ENCODE results near the gene RPS6KA4.

RPS6KA4 gene

GRCh38 chr11:64344787-64345186, 14.2 kb upstream of the RPS6KA4 start:
- in situ Hi-C loops (cut with MboI; ENCODE audit: low sequenced_read_pairs) = no loop called here

GRCh38 chr11:64347193-64347867, 11.6 kb upstream of the RPS6KA4 start:
- in situ Hi-C loops (cut with MboI; ENCODE audit: low sequenced_read_pairs) = no loop called here

- in situ Hi-C loops (cut with MboI; ENCODE audit: low sequenced_read_pairs) = no loop called here
Measured at GRCh38 chr11:64348383-64349024, 10.5 kb upstream of the RPS6KA4 start.

- in situ Hi-C loops (cut with MboI; ENCODE audit: low sequenced_read_pairs) = no loop called here
Measured at GRCh38 chr11:64349025-64349387, 10.0 kb upstream of the RPS6KA4 start.

GRCh38 chr11:64349404-64349803, 9.6 kb upstream of the RPS6KA4 start:
- in situ Hi-C loops (cut with MboI; ENCODE audit: low sequenced_read_pairs) = no loop called here

- in situ Hi-C loops (cut with MboI; ENCODE audit: low sequenced_read_pairs) = no loop called here
Measured at GRCh38 chr11:64351136-64351631, 7.8 kb upstream of the RPS6KA4 start.

GRCh38 chr11:64352099-64352994, 6.6 kb upstream of the RPS6KA4 start:
- in situ Hi-C loops (cut with MboI; ENCODE audit: low sequenced_read_pairs) = no loop called here

- in situ Hi-C loops (cut with MboI; ENCODE audit: low sequenced_read_pairs) = no loop called here
Measured at GRCh38 chr11:64352995-64353714, 5.8 kb upstream of the RPS6KA4 start.

GRCh38 chr11:64353715-64354506, 5.1 kb upstream of the RPS6KA4 start:
- in situ Hi-C loops (cut with MboI; ENCODE audit: low sequenced_read_pairs) = no loop called here

- in situ Hi-C loops (cut with MboI; ENCODE audit: low sequenced_read_pairs) = no loop called here
Measured at GRCh38 chr11:64355078-64355940, 3.7 kb upstream of the RPS6KA4 start.

GRCh38 chr11:64356498-64357411, 2.2 kb upstream of the RPS6KA4 start:
- in situ Hi-C loops (cut with MboI; ENCODE audit: low sequenced_read_pairs) = no loop called here

- in situ Hi-C loops (cut with MboI; ENCODE audit: low sequenced_read_pairs) = no loop called here
Measured at GRCh38 chr11:64357446-64357845, 1.5 kb upstream of the RPS6KA4 start.

GRCh38 chr11:64357904-64358535, 942 bp upstream of the RPS6KA4 start:
- in situ Hi-C loops (cut with MboI; ENCODE audit: low sequenced_read_pairs) = no loop called here

GRCh38 chr11:64358536-64358906, 441 bp upstream of the RPS6KA4 start:
- in situ Hi-C loops (cut with MboI; ENCODE audit: low sequenced_read_pairs) = no loop called here

- in situ Hi-C loops (cut with MboI; ENCODE audit: low sequenced_read_pairs) = no loop called here
Measured at GRCh38 chr11:64359712-64360445, 917 bp downstream of the RPS6KA4 start.

GRCh38 chr11:64360448-64360921, 1.5 kb downstream of the RPS6KA4 start:
- in situ Hi-C loops (cut with MboI; ENCODE audit: low sequenced_read_pairs) = no loop called here

GRCh38 chr11:64361659-64362058, 2.7 kb downstream of the RPS6KA4 start:
- in situ Hi-C loops (cut with MboI; ENCODE audit: low sequenced_read_pairs) = no loop called here
